Measurements from ENCODE around the gene SSH3.

The SSH3 gene

DNA sequence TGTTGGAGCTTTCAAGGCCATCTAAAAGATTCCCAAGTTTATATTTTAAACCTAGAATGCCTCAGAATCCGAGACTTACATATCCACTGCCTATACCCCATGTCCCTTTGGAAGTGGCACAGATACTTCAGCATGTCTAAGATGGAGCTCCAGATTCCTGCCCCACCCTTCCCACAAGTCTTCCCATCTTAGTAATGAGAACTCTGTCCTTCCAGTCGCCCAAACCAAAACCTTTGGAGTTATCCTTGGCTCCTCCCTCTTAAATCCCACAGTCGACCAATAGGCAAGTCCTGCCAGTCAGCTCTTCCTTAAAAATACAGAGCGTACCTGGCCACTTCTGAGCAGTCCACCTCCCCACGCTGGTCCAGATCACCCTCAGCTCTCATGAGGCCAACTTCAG, 45.7 kb downstream of the SSH3 start:
- DNase-seq (ENCODE audit: low read depth), result no peak

DNA sequence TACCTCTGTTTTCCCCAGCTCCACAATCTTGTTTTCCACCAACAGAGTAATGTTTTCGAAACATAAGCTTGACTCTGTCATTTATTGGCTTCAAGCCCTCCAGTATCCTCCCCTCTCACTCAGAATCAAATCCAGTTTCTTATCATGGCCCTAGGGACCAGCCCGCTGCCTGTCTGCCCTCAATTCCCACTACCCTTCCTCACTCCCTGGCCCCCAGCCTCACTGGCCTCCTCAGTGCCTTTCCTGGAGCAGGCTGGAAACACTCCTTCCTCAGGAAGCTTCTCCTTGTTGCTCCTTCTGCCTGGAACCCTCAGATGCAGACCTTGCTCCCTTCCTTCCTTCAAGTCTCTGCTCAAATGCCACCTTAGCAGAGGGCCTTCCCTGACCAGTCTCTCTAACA, 46.1 kb downstream of the SSH3 start:
- DNase-seq (ENCODE audit: low read depth), result no peak

DNA sequence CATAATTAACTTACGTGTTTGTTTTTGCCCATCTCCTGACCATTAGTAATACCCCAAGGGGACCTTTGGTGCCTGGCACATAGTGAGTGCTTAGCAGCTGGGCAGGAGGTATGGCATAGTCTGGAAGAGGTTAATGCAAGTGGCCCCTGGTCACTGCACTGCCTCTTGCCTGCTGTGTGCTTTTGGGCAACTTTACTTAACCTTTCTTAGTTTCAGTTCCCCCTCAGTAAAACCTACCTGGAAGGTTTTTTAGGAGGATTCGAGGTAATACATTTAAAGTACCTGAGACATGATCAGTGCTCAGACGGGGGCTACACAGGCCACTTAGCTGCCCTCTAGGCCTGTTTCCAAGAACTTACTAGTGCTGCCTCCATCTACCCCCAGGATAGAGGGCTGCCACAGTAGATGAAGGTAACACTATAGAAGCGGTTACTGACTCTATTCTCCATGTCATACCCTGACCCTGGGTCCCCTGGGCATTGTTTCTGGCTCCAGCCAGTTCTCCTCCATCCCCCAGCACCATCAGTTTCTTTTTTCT, 46.7 kb downstream of the SSH3 start:
- DNase-seq (ENCODE audit: low read depth), result no peak

DNA sequence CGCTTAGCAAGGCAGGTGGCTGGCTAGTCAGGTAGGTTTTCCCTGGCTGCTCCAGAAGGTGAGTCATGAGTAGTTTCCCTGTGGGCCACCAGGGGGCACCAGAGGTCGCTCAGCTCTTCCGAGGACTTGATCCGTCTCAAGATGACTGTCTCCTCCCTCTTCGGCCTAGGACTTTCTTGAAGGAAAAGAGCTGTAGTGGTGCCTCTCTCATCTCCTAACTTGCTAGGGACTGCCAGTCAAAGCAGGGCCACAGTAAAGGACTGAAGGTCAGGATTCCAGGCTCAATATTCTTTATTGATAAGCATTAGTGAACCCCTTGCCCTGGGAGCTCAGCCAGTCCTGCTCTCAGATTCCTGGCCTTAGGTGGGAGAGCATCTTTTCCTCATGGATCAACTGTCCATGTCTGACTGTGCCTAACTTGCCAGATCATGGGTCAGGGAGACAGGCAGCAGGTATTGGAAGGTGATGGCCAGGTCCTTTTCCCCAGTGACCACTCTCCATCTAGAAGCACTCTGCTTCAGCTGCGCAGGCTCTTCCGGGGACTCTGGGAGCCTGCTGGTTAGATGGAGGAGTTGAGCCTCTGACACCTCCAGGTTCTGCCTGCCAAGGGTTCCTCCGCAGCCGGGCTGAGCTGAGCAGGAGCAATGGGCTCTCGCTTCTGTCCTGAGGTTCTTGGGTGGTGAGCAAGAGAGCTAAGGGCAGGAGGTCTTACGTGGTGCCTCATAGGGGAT, 48.1 kb downstream of the SSH3 start:
- DNase-seq (ENCODE audit: low read depth), result peak; percentile 39

DNA sequence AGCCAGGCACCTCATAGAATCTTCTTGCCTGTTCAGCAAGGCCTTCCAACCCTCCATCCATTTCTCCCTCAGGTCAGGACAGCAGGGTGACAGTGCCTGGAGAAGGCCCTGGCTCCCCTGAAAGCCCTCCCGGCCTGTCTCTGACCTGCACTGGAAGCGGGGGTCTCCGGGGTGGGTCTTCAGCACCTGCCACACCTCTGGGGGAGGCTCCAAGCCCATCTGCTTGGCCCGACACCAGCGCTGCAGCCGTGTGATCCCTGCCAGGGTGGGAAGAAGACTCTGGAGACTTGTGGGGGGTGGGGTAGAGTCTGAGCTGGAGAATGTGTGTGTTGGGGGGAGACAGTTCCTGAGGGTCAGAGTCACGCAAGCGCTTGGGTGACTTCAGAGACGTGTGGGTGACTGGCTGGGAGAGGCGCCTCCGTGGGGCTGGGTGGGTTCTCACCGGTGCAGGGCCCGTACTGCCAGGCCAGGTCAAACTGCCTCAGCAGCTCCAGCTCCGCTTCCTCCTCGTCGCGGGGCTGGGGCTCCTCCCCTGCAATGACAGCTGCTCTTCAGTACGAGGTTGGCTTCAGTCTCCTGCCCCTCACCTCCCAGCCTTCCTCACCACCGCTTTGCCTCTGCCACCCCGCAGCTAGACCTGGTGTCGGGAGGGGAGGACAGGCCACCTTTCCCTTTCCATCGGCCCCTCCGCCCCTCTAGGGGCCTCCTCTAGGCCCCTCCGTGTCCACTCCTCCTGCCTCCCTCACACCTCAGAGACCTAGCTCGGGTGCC, 49.4 kb downstream of the SSH3 start:
- DNase-seq (ENCODE audit: low read depth), result no peak

DNA sequence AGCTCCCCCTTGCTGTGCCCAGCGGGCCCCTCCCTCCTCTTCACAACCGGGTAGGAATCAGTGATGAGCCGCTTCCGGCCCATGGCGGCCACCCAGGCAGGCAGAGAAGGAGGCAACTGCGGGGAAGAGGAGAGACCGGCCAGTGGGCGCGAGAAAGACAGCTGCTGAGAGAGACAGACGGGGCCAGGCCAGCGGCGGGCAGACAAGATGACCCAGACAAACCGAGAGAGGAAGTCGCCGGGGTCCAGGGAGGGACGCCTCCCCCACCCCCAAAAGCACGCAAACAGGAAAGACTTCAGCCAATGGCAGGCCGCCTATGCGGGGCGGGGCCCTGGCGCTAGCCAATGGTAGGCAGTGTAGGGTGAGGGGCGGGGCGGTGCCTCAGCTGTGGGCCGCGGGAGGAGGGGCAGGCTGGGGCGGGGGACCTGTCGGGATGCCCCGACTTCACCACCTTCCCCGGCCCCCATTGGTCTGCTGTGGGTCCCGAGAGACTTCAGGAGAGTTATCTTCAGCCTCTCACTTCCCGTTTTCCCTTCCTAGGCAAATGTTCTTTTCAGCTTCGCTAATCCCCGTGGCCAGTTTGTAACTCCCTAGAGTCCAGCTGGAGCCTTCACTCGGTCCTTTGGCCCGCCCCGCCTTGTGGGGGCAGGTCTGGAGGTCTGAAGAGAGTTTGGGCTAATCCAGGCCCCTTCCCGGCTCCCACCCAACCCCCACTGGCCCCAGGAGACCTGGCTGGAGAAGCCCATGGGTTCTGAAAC, 50.2 kb downstream of the SSH3 start, which contains the start of gene POLD4:
POLD4 (minus strand) TSS at position 230 of the 758 bp plus-strand sequence; CDS start at position 83, 147 bp downstream.
- DNase-seq (ENCODE audit: low read depth), result peak; percentile 93

DNA sequence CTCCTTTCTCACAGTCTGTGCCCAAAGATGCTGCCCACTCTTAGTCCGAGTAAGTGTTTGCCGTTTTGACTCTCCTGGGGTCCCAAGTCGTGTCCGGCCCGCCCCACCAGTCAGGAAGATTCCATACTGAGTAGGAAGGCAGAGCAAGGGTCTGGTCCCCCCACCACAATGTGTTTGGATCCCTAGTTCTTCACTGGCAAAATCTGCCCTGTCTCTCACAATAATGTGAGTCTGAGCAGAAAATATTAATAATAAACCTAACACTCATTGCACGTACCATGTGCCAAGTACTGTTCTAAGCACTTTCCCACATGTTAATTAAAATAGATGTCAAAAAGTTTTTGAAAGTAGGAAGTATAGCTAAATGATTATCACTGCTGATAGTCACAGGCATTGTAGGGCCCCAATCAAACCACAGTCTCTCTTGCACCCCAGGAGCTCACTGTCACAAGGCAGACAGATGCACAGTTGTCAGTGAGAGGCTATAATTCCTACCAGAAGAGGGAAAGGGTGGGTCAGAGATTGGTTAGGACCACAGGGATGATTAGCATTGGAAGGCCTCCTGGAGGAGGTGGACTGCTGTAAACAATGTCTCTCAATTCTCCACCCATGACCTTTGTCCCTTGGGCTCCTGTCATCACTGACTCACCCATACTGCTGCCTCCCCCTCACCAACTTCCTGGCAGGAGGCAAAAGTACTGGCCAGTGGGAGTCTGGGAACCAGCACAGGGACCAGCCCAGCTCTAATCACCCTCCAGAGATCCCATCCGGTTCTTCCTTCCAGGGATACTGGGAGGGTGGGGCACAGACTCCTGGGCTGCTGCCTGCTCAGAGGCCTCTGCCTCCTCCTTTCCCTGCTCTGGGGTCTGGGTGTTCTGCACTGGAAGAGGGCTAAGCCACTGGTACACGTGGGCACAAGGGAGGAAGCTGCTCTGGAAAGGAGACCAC, 51.0 kb downstream of the SSH3 start:
- no peak for DNase-seq (ENCODE audit: low read depth)

DNA sequence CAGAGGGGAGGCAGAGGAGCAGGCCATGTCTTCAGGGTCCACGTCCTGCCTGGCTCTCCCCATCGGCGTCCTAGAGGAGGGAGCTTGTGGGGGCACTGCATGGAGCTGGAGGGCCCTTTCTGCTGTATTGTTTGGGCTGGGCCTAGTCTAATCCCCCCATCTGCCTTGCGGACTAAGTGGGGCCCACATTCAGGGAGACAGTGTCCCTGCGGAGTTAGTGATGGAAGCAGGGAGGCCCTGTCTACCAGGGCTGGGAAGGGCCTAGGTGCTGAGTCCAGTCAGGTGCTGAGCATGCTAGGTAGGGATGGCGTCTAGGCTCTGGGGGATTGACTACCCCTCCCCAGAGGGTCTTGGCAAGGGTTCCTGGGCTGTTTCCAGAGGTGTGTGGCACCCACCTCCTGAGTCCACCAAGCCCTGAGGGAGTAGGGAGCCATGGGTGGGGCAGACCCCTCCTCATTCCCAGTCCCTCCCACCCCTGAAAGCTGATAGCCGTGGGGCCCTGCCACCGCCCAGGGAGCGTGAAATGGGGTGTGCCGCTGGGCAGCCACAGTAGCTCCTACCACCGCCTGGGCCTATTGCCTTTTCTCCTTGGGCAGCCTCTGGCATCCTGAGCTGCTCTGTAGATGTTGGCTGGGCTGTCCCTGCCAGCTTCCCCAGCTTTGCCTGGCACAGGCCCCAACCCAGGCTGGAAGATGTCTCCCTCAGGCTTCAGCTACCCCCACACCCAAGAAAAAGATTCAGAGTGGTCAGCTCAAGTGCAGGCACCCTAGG, 51.9 kb downstream of the SSH3 start:
- DNase-seq (ENCODE audit: low read depth), result no peak

DNA sequence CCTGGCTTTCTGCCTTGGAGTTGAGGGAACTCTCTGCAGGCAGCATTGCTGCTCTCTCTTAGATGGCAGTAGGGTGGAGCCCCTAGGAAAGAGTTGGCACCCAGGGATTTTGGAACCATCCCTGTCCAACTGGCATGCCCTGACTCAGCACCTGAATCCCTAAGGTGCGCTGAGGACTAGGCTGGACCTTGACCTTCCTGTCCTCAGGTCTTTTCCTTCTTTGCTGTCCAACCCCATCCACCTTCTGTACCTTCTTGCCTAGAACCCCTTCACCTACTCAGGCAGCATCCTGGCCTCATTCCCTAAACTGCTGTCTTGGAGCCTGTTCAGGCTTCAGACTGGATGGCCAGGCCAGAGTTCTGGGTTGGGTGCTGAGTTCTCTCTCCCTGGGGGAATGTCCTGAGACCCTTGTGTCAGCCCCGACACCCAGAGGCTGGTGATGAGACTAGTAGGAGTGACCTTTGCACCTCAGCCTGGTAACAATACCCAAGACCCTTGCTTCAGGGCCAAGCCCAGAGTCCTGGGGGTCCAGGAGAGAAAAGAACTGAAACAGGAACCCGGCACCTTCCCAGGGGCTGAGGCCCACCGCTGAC, 52.6 kb downstream of the SSH3 start:
- no peak for DNase-seq (ENCODE audit: low read depth)

DNA sequence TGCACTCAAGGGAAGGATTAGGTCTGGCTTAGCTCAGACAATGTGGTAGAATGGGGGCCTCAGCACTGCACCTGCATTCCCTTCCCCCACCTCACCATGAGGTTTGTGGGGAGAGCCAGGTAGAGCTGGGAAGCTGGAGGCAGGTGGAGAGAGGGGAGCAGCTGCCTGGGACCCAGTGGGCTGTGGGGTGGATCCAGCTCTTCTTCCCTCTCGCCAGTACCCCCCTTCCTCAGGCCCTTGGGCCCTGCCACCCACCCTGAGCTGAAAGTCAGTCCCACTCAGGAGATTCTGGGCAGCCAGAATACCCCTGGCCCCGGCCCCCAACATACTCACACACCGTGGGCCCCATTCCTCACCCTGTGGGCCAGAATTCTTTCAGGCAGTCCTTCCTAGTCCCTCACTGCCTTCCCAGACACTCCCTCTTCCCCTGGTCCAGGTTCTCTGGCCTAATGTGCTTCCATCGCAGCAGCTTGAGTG, 53.1 kb downstream of the SSH3 start:
- DNase-seq (ENCODE audit: low read depth), result no peak

DNA sequence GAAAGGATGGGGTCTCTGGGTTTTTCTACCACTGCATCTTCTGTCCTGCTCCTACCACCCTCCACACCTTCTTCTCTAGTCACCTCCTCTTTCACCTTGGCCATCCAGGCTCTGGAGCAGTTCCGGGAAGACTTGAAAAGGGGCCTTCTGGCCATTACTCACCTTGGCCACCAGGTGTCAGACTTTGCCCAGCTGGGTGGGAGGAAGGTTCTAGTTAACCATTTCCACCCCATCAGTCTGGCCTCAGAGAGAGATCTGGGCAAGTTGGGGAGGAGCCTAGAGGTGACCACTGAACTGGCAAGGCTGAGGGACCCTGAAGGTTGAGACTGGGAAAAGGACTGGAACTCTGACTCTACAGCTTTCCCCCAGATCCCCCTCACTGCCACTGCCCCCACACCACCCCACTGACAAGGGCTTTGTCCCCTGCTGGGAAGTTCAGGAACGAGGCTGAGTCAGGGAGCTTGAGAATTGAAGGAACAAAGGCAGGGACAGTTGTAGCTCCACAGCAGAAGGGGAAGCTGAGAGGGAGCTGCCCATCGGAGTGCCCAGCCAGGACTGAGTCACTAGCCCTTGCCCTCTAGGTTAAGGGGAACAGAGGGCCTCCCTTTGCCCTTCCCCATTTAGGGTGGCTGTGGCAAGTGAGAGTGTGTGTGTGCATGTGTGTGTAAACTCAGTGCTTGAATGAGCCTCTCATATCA, 53.7 kb downstream of the SSH3 start:
- peak; percentile 44 for DNase-seq (ENCODE audit: low read depth)

DNA sequence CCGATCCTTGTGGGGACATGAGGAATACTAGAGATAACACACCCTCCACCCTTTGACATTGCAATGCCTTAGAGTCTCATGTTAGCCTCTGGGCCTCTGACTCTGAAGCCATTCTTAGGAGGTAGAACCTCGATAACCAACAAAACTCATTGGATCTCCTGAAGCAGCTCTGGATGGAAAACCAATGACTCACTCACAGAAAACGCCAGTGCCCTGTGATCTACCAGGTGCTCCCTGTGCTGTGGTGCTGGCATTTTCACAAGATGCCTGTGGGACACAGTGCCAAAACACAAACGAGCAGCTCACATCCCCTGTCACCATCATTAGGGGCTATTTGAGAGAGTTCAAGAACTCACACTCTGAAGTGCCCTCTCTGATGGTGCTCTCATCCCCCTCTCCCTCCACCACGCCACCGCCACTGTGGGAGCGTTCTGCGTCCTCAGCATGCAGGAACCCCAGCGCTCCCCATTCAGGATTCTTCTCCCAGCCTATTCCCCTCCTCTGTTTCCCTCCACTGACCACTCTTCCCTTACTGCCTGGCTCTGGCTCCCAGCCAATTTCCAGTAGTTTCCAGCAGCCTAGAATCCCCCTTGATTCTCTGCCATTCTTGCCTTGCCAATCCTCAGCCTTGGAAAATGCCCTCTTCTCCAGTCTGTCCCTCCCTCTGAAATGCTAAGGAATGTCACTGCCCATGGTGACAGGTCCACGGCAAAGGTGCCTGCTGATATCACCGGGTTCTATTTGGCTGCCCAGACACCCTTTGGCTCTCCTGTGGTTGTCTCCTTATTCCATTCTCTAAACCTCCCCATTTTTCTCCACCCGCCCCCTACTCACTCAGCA, 54.7 kb downstream of the SSH3 start:
- DNase-seq (ENCODE audit: low read depth), result no peak
